HG03097 (cell line): ENCODE data around the gene MYT1.

Experiments used
- ATAC-seq: cut with Tn5 transposase; IDR thresholded peaks from one replicate; pipeline ENCODE4 v1.9.1; 2021; ENCODE audit not compliant: unreplicated experiment, low FRiP score

Gene MYT1

DNA sequence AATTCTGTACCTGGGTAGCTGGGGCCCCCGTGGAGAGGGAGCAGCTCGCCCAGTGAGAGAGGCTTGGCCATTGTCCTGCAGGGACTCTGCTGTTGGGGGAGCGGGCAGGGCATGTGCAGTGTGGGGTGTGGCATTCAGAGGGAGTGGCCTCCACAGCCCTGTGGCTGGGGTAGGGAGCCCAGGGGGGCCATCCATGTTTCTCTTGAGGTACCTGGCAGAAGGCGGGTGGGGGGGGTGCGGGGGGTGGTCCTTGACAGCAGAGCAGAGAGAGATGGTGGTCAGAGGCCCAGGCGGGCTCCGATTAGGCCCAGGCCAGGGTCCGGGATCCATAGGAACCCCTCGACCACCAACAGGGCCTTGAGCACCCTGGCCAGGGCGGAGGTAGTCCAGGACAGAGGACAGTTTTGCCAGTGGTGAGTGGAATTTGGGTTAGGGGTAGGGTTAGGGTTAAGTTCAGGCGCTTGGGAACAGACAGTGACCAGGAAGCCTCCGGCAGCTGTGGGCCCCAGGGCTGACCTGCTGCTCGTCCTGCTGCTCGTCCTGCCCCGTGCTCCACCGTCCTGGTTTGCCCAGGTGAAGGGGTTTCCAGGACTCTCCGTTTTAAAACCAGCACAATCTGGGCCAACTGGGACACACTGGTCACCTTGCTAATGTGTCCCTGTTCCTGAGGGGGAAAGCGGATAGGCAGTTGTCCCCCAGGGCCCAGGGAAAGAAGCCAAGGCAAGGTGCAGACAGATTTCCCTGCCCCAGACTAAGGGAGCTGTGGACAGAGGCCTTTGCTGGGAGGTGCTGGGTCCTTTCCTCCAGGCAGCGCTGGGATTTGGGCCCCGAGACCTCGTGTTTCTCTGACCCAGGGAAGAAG is 24.8 kb upstream of the MYT1 start:
- no peak for ATAC-seq

DNA sequence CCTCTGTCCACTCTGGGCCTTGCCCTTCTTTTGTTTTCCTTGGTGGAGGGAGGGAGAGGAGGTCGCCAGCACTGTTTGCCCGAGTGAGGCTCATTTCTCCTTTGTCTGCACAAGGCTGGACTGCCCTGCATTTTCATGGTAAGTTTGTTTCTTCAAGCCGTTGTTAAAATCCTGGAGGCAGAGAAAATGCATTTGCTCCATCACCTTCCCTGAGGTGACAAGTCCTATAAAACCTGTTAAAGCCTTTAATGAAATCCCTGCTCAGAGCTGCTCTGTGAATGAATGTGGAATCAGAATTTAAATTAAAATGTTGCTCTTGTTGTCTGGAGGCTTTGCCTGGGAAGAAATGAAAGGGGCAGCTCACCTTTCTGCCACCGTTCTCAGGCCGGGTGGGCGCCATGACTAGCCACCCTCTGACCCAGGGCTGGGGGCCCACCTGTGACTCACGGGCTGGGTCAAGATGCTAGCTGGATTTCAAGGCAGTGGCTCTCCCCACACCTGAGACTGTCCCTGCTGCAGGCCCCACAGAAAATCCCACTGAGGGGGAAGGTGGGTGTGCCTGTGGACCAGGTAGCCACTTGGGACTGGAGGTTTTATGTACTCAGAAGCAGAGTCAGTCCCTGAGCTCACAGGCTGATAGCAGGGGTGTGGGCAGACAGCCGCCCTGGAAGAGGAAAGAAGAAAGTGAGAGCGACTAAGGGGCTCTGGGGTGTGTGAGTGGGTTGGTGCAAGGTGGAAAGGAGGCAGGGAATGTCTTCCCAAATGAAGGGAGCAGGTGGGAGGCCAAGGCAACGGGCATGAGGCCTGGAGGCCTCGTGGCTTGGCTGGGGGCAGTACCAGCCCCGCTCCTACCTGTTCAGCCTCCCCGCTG is 24.0 kb upstream of the MYT1 start:
- no peak for ATAC-seq

DNA sequence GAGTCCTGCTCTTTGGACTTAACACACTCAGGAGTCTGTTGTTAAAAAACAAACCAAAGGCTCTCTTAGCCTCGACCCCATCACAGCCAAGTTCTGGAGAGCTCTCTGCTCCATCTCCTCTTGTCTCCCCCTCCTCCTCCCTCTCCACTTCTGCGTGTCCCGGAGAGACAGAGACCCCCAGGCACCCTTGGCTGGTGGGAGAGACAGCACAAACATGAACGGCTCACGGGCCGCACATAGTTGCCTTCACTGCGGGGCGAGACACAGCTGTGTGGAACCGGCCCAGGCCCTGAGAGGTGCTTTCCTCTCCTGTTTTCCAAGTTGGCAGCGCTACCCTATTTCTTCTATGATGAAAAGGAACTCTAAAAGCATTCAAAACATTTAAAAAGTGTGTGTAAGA is 23.3 kb upstream of the MYT1 start:
- no peak for ATAC-seq

DNA sequence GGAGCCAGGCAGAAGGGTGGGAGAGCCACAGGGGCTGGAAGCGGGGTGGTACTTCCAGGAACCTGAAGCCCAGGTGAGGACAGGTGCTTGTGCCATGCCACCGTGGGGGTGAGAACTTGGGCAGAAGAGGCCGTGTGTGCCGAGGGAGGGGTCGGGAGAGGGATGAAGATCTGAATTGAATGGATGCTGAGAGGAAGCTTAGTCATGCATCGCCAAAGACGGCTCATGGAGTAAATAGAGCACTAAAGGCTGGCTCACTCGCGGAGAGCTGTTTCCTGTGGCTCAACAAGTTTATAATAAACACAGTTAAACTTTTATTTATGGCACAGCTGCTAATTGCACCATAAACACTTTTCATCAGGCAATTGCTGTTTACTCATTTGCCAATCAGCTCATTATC is 21.7 kb upstream of the MYT1 start:
- no peak for ATAC-seq

DNA sequence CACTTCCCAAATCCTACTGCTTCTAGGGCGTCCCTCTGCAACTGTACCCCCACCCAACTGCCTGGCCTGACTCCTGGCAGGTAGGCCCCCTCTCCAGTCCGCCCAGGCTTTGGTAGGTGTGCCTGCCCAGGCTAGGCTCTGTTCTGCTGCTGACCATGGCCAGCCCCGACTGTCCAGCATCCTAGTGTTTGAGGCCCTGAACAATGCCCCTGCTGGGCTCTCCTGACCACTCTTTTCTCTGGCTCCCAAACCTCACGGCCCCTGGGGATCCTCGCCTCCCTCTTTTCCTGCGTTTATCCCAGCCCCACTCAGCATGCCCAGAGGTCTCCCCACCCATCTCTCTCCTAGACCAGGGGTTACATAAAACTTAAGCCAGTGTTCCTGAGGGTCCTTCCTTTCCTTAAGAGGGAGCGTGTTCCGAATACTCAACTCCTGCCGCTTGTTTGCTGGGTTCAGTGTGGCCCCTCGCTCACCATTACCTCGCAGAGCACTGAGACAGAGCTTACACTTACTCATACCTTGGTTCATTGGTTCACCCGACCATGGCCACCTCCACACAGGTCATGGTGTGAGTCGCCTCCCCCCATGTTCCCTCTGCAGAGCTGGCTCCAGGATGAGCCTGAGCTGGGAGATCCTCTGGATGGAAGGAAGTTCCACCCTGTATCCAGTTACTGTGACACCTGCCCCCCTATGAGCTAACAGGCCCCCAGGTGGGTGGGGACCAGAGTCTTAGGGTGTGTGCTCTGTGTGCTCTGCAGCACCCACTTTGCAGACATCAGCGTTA is 21.0 kb upstream of the MYT1 start:
- no peak for ATAC-seq

DNA sequence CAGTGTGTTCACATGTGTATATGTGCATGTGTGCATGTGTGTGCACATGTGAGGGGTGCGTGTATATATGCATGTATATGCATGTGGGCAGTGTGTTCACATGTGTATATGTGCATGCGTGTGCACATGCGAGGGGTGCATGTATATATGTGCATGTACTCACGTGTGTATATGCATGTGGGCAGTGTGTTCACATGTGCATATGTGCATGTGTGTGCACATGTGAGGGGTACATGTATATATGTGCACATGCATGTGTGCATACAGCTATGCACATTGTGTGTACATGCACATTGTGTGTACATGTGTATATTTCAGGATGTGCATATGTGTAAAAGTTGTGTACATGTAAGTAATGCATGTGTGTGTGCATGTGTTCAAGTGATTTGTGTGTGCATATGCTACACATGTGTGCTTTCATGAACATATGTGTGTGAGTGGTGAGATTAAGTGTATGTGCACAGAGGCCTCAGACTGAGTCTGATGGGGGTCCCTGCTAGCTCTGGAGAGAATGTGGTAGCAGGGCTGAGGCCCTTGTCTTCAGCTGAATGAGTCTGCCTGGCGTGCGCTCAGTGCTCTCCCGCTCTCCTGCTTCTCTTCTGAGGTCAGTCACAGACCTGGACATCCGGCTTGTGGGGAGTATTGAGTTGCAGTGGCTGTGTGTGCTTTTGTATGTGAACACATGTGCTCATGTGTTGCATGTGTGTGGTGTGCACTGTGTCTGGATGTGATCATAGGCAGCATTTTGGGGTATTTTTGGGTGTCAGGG is 19.9 kb upstream of the MYT1 start:
- no peak for ATAC-seq

DNA sequence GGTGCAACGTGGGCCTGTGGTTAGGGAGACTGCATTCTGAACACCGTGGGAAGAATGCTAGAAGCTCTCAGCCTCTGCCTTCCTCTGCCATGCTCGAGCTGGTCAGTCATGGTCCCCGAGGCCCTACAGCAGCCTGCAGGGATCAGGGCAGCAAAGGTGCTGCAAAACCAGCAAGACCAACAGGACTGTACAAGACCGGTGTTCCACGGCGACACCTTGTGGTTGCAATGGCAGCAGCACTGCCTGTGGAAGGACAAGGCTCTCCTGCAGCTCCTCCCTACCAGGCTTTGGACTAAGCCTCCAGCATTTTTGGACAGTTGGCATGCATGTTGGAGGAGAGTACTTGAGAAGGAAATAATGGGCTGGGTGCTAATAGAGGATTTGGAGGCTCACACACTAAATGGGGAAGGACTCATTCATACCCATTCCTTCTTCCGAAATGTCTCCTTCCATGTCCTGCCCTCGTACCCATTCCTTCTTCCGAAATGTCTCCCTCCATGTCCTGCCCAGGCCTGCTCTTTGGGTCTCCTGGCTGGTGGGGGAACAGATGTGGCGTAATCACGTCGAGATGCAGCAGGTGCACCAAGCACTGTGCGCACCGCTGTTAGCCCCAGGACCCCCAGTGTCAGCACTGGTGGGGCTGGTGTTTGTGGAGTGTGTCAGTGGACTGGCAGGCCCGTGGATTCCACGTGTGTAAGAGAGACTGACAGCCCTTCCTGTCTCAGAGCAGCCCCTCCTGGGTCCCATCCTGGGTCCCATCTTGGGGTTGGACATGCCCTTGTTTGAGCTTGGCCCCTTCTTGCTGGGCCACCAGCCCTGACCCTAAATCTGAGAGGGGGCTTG is 18.6 kb upstream of the MYT1 start:
- ATAC-seq: no peak

DNA sequence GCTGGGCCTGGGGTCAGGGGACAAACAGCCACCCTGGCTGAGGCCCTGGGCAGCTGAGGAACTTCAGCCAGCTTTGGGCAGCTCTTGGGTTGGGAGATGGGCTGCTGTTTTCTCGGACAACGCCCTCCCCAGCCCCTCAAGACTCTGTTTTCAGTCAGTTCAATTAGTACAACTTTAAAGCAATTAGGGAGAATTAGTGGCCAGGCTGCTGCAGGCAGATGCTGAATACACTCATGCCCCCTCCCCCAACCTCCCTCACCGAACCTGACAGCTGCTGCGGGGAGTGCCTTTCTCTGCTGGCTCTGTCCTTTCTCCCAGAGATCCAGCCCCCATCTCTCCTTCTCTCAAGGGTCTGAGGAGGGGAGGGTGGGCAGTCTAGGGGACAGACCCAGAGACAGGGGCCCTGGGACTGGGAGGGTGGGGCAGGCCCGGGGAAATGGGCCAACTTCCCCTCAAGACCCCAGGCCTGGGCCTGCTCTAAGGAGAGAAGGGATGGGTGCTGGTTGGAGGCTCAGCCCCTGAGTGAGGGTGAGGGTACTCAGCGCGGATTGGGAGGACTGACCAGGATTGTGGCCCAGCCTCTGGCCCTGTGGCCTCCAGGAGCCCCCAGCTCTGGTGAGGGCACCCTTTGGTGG is 17.8 kb upstream of the MYT1 start:
- no peak for ATAC-seq

DNA sequence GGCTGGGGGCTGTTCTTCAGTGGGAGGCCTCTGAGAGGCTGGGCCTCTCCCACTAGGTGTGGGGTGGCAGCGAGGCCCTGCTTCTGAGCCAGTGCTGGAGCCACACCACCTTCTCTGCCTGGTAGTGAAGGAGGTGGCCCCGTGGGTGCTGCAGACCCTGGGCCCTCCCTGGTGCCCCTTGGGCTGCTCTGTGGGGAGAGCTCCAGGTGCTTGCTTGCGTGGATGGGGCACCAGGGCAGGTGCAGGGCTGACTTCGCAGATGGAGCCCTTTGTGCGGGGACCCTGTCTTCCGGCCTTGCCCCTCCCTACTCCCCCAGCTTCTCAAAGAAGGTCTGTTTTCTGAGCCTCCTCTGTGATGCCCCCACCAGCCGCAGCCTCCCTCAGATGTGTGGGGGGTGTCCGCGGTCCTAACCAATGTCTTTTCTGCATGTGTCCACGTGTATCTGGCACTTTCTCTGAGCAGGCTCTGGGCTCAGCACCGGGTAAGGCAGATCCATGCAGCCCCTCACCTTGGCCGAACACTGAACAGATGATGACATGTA is 17.2 kb upstream of the MYT1 start:
- no peak for ATAC-seq

DNA sequence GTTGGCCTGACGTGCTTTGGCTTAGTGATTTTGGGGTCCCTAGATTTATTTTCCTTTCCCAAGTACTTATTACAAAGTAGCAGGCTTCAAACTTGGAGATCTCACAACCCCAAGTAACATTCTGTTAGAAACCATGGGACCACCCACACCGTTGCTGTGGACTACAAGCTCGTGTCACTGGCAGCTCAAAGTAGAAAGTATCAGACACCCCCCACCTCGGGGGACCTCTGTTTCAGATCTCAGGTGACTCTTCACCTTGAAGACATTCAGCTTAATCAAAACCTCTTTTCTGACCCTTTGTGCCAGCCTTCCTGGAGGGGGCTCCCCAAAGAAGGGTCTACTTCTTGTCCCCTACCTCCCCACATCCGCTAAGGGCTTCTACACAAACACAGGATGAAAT is 15.7 kb upstream of the MYT1 start:
- no peak for ATAC-seq

DNA sequence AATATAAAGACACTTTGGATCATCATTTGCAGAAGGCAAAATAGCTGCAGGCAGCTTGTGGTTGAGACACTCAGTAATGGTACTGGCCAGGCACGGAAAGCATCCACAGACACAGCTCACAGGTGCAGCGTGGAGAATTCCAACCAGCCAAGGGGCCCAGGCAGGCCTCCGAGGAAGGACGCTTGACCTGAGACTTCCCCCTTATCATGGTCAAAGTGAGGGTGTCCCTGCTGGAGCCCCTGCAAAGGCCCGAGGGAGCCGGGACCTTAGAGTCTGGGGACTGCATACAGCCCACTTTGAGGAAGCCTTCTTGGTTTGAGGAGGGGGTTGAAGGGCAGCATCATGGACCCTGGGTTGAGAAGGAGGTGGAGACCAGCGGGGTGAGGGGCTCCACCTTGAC is 15.1 kb upstream of the MYT1 start:
- ATAC-seq: no peak

DNA sequence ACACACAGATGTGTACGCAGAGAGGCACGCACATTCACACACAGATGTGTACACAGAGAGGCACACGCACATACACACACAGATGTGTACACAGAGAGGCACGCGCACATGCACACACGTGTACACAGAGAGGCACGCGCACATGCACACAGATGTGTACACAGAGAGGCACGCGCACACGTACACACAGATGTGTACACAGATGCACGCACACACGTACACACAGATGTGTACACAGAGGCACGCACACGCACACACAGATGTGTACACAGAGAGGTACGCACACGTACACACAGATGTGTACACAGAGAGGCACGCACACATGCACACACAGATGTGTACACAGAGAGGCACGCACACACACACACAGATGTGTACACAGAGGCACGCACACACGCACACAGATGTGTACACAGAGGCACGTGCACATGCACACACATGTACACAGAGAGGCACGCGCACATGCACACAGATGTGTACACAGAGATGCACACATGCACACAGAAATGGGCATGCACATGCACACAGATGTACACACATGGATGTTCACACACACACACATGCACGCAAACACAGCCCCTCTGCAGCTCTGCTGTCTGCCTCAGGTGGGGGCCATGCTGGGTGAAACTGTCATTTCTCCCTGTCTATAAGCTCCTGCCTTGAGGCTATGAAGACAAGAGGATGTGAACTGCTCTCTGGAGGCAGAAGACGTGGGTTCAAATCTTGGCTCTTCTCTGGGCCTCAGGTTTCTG is 14.3 kb upstream of the MYT1 start:
- ATAC-seq: no peak

DNA sequence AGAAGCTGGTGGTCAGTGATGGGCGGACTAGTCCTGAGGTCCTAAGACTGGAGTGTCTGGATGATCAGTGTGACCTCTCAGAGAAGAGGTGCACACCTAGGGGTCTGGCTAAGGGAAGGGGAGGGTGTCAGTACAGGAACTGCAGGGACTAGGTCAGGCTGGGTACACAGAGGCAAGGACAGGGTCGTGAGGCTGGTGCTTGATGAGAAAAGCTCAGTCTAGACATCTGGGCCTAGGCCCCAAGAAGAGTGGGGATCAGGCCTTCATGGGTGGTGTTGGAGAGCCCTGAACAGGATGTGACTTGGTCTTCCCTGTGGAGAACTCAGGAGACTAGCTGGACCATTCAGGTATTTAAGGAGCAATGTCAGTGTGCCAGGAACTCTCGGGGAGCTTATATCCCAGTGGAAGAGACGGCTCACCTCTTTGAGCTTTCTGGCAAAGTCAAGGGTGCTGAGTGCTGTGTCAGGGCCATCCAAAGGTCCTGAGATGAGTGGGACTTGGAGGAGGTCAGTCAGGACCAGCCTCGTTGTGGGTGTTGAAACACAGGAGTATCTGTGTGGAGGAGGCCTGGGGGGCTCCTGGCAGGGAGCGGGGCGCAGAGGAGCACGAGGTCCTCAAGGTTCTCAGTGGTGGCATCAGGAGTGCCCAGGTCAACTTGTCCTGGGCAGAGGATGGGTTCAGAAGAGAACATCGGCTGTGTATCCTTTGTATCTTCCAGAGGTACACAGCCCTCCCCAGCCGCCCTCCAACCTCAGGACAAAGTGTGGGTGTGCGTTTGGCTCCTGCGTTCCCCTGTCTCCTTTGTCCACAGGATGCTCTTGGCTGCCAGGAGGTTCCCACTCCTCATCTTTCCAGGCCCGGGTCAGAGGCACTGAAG is 13.3 kb upstream of the MYT1 start:
- ATAC-seq: no peak

DNA sequence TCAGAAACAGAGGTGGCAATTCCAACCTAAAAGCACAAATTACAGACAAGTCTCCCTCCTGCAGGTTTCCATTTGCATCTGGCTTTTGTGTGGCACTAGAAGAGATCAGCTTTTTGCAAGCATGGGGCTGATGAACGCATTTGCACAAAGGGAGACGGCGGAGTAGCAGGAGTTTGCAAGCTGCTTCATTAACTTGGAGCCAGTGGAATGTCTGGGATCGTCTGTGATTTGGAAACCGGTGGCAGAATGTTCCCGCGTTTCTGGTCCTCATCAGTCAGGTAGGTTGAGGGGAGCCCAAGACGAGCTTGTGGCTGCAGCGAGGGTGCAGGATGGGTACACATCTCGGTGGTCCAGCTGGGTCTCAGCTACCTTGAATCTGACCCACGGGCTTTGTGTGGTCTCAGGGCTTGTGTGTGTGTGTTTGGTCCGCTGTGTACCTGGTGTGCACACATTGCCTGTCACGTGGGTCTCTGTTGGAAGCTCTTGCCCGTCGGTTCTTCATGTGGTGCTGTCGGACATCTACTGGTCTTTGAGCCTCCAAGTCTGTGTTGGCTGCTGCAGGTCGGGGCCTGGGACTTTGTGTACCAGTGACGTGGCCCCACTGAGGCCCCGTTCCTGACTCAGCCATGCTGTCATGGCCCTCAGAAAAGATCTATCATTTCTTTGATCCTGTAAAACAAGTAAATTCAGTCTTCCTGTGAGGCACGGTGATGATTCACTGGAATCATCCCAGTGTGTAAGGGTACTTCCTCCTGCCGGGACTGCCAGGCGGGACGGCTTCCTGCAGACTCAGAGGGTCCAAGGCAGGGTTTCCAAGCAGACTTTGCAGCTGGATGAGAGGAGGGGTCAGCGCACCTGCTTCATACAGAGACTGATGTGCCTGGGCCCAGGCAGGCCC is 12.4 kb upstream of the MYT1 start:
- no peak for ATAC-seq

DNA sequence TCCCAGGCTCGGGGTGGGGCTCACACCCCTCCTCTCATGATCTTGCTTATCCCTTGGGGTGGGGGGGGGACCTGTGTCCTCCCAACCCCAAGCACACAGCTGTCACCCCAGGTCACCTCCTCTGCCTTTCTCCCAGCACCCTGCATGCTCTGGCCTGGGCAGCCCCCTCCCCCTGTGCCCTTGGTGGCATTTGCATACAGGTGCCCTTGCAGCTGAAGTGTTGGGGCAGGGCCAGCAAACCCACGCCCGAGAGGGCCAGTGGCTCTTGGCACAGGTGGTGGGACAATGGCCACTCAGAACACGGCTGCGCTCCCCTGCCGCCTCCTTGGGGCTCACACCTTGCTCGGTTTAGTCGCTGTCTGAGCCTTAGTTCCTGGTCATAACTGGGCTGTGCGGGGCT is 11.3 kb upstream of the MYT1 start:
- ATAC-seq: no peak

DNA sequence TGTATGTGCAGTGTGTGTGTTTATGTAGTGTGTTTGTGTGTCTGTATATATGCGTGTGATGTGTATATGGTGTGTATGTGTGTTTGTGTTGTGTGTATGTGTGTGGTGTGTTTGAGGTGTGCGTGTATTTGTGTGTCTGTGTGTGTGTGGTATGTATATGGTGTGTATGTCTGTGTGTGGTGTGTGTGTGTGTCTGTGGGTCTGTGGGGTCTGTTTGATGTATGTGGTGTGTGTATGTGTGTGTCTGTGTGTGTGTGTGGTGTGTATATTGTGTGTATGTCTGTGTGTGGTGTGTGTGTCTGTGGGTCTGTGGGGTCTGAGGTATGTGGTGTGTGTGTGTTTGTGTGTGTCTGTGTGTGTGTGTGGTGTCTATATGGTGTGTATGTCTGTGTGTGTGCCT is 10.8 kb upstream of the MYT1 start:
- no peak for ATAC-seq
